ENCODE results near the gene MBLAC2. TPM values are rescaled to one million over a fixed set of nuclear protein-coding genes. Genes with fewer than 3 reads are reported as not detected.

Gene MBLAC2
- total RNA-seq, 4 donors from 2014 or later, result 2.2 to 5.6 (median 4.6) TPM

DNA sequence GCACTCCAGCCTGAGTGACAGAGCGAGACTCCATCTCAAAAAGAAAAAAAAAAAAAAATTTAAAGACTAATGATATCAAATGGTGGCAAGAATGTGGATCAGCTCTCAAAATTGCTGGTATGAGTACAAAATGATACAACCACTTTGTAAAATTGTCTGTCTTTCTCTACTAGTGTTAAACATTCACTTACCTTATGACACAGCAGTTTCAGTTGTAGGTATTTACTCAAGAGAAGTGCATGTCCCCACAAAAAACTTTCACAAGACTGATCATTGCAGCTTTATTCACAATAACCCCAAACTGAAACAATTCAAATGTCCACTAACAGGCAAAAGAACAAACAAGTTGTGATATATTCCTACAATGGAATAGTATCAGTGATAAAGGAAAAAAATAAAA is 50.3 kb downstream of the MBLAC2 start:
- intact Hi-C loops (cut with DNase I), result no loop called here
- DNase-seq (ENCODE audit: extremely low spot score), result no peak
- H3K4me1 ChIP-seq, result no peaks in the 10 kb centered on the region
- H3K27ac ChIP-seq (replicated peaks in 1 of 4), result no peak overlapping the region
- H3K4me3 ChIP-seq, result no peak overlapping the region
- TF ChIP-seq, protein P1, sequence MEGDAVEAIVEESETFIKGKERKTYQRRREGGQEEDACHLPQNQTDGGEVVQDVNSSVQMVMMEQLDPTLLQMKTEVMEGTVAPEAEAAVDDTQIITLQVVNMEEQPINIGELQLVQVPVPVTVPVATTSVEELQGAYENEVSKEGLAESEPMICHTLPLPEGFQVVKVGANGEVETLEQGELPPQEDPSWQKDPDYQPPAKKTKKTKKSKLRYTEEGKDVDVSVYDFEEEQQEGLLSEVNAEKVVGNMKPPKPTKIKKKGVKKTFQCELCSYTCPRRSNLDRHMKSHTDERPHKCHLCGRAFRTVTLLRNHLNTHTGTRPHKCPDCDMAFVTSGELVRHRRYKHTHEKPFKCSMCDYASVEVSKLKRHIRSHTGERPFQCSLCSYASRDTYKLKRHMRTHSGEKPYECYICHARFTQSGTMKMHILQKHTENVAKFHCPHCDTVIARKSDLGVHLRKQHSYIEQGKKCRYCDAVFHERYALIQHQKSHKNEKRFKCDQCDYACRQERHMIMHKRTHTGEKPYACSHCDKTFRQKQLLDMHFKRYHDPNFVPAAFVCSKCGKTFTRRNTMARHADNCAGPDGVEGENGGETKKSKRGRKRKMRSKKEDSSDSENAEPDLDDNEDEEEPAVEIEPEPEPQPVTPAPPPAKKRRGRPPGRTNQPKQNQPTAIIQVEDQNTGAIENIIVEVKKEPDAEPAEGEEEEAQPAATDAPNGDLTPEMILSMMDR (IDR thresholded peaks at IDR 0.05), result no peak
- TF ChIP-seq POLR2A (IDR thresholded peaks at IDR 0.05; ENCODE audit: low read depth), result no peak
- no peak for TF ChIP-seq POLR2AphosphoS5 (IDR thresholded peaks at IDR 0.05)
- no peak for TF ChIP-seq EP300 (IDR thresholded peaks at IDR 0.05)
- no peaks in the 10 kb centered on the region for H3K36me3 ChIP-seq
- no peaks in the 10 kb centered on the region for H3K27me3 ChIP-seq
- 100% methylated on average over 1 of the region's 1 CpG for WGBS
- H3K9me3 ChIP-seq, result no peaks in the 10 kb centered on the region

DNA sequence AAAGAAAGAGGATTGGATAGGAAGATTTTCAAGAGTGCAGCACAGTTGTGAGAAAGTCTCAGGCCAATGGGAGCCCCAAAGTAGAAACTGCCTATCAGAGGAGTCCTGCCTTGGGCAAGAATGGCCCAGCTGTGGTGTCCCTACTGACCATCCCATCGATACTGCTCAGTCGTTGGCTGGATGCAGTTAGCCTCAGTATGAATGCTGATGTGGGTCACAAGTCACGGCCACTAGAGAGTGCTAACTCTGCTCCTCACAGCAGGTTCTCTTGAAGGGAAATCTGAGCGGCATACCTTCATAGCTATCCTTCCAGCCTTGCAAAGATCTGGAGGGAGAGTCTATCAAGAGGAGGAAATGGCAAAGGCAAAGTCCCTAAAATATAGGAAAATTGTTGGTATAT is 53.4 kb downstream of the MBLAC2 start:
- no peak for DNase-seq (ENCODE audit: extremely low spot score)
- intact Hi-C loops (cut with DNase I), result no loop called here
- H3K27ac ChIP-seq (replicated peaks in 1 of 4), result no peak overlapping the region
- H3K4me3 ChIP-seq, result no peak overlapping the region
- TF ChIP-seq, protein P1 (IDR thresholded peaks at IDR 0.05), result no peak
- TF ChIP-seq POLR2AphosphoS5 (IDR thresholded peaks at IDR 0.05) (no peak), POLR2A (IDR thresholded peaks at IDR 0.05; ENCODE audit: low read depth) (no peak), EP300 (IDR thresholded peaks at IDR 0.05) (no peak)
- no peaks in the 10 kb centered on the region for H3K36me3 ChIP-seq
- no peaks in the 10 kb centered on the region for H3K4me1 ChIP-seq
- no peaks in the 10 kb centered on the region for H3K9me3 ChIP-seq
- H3K27me3 ChIP-seq, result no peaks in the 10 kb centered on the region
- WGBS, result 39% methylated on average over 4 of the region's 4 CpGs

DNA sequence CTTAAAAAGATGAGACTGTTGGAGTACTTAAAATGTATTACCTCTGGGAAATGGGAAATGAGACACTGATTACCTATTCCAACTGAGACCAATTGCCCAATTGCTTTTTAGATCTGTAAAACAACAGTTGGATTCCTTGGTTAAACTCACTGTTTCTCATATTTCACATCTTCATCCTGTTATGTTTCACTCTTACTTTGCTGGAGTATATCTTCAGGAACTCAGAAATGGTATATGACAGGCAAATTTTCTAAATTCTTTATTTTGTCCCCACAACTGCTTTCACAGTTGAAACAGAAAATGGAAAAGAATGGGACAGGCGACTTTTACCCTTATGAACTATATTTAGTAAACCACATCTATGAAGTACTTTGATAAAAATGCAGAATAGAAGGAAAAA is 56.4 kb downstream of the MBLAC2 start:
- H3K4me3 ChIP-seq, result no peak overlapping the region
- intact Hi-C loops (cut with DNase I), result no loop called here
- H3K27ac ChIP-seq (replicated peaks in 1 of 4), result no peak overlapping the region
- no peak for DNase-seq (ENCODE audit: extremely low spot score)
- H3K27me3 ChIP-seq, result no peaks in the 10 kb centered on the region
- H3K4me1 ChIP-seq, result no peaks in the 10 kb centered on the region
- H3K9me3 ChIP-seq, result no peaks in the 10 kb centered on the region
- WGBS, result 87% methylated on average over 1 of the region's 1 CpG
- no peak for TF ChIP-seq POLR2A (IDR thresholded peaks at IDR 0.05; ENCODE audit: low read depth)
- TF ChIP-seq, protein P1 (IDR thresholded peaks at IDR 0.05), result no peak
- TF ChIP-seq POLR2AphosphoS5 (IDR thresholded peaks at IDR 0.05), result no peak
- TF ChIP-seq EP300 (IDR thresholded peaks at IDR 0.05), result no peak
- H3K36me3 ChIP-seq, result no peaks in the 10 kb centered on the region

DNA sequence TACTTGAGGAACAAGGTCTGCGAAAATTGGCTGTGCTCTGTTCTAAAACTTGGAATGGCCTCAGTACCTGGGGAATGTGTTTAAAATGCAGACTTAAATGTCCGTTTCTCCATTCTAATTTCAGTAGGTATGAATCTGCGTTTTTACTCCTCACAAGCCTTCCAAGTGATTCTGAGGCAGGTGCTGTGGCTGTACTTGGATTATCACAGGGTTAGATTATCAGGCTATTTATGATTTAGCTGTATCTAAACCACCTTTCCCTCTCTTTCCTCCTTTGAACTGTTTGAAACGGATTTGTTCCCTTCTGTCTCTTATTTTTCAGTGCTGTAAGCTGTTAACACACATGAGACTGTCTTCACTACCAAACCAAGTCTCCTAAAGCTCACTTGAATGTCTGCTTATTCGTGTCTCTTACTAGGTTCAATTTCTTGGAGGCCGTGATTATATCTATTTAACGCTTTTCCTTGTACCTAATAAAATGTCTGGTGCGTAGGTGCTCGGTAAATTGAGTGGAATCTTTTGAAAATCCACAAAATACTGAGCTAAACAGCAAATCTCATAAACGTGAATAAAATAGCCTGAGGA is 64.3 kb downstream of the MBLAC2 start:
- peaks cover 8 to 19% (median 12%) of the 10 kb centered on the region in 4 donors for H3K4me1 ChIP-seq
- WGBS, result under 1% methylated on average over 10 of the region's 10 CpGs
- H3K4me3 ChIP-seq, result peak overlapping the region; percentile 67 to 94 (median 79)
- intact Hi-C loops (cut with DNase I), result loop anchor here (2.0 kb wide), 1 partner anchor 119 kb away; the partner anchor contains the start of gene LYSMD3
- DNase-seq (ENCODE audit: extremely low spot score), result no peak
- H3K9me3 ChIP-seq, result no peaks in the 10 kb centered on the region
- H3K36me3 ChIP-seq, result peaks cover 0 to 4% (median 1%) of the 10 kb centered on the region in 4 donors
- TF ChIP-seq POLR2A (IDR thresholded peaks at IDR 0.05; ENCODE audit: low read depth), result no peak
- TF ChIP-seq, protein P1 (IDR thresholded peaks at IDR 0.05), result no peak
- no peak for TF ChIP-seq EP300 (IDR thresholded peaks at IDR 0.05)
- no peak for TF ChIP-seq POLR2AphosphoS5 (IDR thresholded peaks at IDR 0.05)
- no peaks in the 10 kb centered on the region for H3K27me3 ChIP-seq
- peak overlapping the region; percentile 92 to 99 (median 96) for H3K27ac ChIP-seq (replicated peaks in 1 of 4)

All from esophagus muscularis mucosa (tissue), 4 donors.